ENCODE results near the gene ATOSB. TPM values are rescaled to one million over a fixed set of nuclear protein-coding genes. Genes with fewer than 3 reads are reported as not detected.
A peak's percentile ranks its signal among the peaks of the same experiment; 100 is the strongest.

Gene ATOSB
- total and polyA plus RNA-seq, 2 of the 8 experiments (the other 6 are each of a cell fraction or from before 2014, with no cell fraction given): 6.9 to 10.4 TPM

DNA sequence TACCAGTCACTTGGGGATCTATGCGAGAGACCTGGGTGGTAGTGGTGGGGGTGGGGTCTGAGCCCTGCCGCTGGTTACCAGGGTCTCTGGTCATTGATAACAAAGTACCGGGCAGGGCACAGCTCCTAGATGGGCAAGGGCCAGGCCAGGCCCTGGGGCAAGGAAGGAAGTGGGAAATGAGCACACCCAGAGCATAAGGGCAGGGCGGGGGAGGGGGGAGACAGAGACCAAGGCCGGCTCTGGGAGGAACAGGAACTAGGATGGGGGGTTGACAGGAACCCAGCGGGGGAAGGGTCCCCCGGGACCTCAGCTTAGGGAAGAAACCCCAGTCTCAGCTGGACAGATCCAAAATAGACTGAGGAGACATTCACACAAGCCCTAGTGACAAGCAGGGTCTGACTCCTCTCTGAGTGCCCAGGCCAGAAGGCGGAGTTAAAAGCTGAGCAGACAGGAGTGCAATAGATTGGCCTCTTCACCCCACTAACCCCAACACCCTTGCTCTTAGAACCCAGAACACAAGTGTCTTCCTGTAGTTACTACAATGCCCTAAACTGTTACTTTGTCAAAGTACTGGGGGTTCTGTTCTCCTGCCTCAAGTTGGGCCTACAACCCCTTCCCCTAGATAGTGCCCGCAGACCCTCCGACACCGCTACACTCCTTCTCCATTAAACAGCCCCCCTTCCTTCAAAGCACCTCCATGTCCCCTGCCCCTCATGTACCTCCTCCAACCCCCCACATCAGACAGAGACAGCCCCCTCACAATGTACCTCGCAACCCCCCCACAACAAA, 628 bp downstream of the ATOSB start:
- 0 out of 2 replicates have a peak overlapping the region, but pooled peaks have one; percentile 61 for H2BK15ac ChIP-seq (ENCODE audit: low read length)
- no peak overlapping the region for H4K8ac ChIP-seq (ENCODE audit: extremely low read depth, insufficient read depth, low read length)
- no peak overlapping the region for H2BK120ac ChIP-seq (replicated peaks; ENCODE audit: low read depth, low read length)
- no peaks in the 10 kb centered on the region for H3K27me3 ChIP-seq (replicated peaks in 1 of 4; ENCODE audit: control insufficient read depth in 3 of 4, extremely low read depth in 1 of 4, insufficient read depth in 3 of 4, low read length in 3 of 4)
- no peak overlapping the region for H3K14ac ChIP-seq (ENCODE audit: insufficient read length)
- peak overlapping the region; percentile 53 to 99 for H3K4me2 ChIP-seq (ENCODE audit: insufficient read depth in 1 of 2, low read depth in 2 of 2, low read length in 2 of 2)
- peak overlapping the region; percentile 91 for H2BK5ac ChIP-seq (ENCODE audit: low read depth, low read length)
- H4K20me1 ChIP-seq (replicated peaks in 1 of 2; ENCODE audit: control insufficient read depth in 1 of 2, insufficient read depth in 2 of 2, low read length in 2 of 2): peaks cover 2 to 3% of the 10 kb centered on the region in 2 experiments
- H3K4me1 ChIP-seq (replicated peaks in 1 of 4; ENCODE audit: control insufficient read depth in 3 of 4, insufficient read depth in 4 of 4, low read length in 3 of 4): peaks cover 4 to 25% (median 11%) of the 10 kb centered on the region in 4 experiments; a peak in 6 of 7 replicates
- peak overlapping the region; percentile 49 to 83 (median 76) for H3K4me3 ChIP-seq (ENCODE audit: extremely low read depth in 1 of 4, insufficient read depth in 2 of 4, low read depth in 3 of 4, low read length in 4 of 4)
- H3K9ac ChIP-seq (replicated peaks in 1 of 4; ENCODE audit: extremely low read depth in 1 of 4, low read depth in 3 of 4, low read length in 3 of 4): peak overlapping the region in 2 of 4 experiments; percentile 43 to 55; a peak in 3 of 7 replicates
- peak overlapping the region; percentile 27 for H4K91ac ChIP-seq (replicated peaks; ENCODE audit: insufficient read length, low read length)
- no peaks in the 10 kb centered on the region for H3K36me3 ChIP-seq (ENCODE audit: control insufficient read depth in 2 of 4, insufficient read depth in 4 of 4, low read length in 3 of 4)
- POLR2A ChIA-PET (ENCODE audit: partially characterized antibody): interaction anchor here (0.8 to 10.3 kb wide), 7 partner anchors 14 to 47 kb away, joined by 3 to 151 read pairs (median 4); partner anchors contain the start of genes FANCG, PIGO, STOML2 and UNC13B
- H2AK5ac ChIP-seq (ENCODE audit: low read depth, low read length): no peak overlapping the region
- H3K79me2 ChIP-seq (ENCODE audit: control insufficient read depth in 1 of 2, insufficient read depth in 2 of 2, low read length in 2 of 2): no peaks in the 10 kb centered on the region; a peak in 1 of 4 replicates
- no peak for FAIRE-seq
- no peak overlapping the region for H2BK20ac ChIP-seq (ENCODE audit: low read length)
- H3K56ac ChIP-seq (replicated peaks; ENCODE audit: insufficient read length, low read depth, low read length): no peak overlapping the region
- H3K27ac ChIP-seq (ENCODE audit: low read depth, low read length): peak overlapping the region; percentile 76
- peak overlapping the region; percentile 86 for H3K4ac ChIP-seq (replicated peaks; ENCODE audit: insufficient read length, low read depth, low read length)
- 47% methylated on average over 9 of the region's 12 CpGs; no CpG with 5 or more reads in 1 of the 2 experiments for WGBS, 2 experiments (ENCODE audit: extremely low coverage in 1 of 2, insufficient coverage in 1 of 2, insufficient read length in 1 of 2, insufficient replicate concordance in 2 of 2, low coverage in 1 of 2, low lambda C conversion rate in 2 of 2, missing lambda C conversion rate in 1 of 2)
- H2AFZ ChIP-seq (ENCODE audit: low read length): no peak overlapping the region
- H3K18ac ChIP-seq (ENCODE audit: extremely low read depth, low read length): peak overlapping the region; percentile 90
- H3K23ac ChIP-seq (ENCODE audit: insufficient read length): no peak overlapping the region
- peaks cover 23% of the 10 kb centered on the region for H3K23me2 ChIP-seq (ENCODE audit: low read depth, low read length)
- no peak overlapping the region for H4K5ac ChIP-seq (ENCODE audit: insufficient read length, low read depth, low read length)
- no peaks in the 10 kb centered on the region for H3K9me3 ChIP-seq (ENCODE audit: insufficient read depth in 2 of 2, low read depth in 1 of 2, low read length in 1 of 2)
- CTCF ChIA-PET (ENCODE audit: partially characterized antibody): interaction anchor here (0.6 to 5.5 kb wide), 7 partner anchors 11 to 306 kb away, joined by 3 to 26 read pairs (median 4); partner anchors contain the start of gene PIGO
- TF ChIP-seq SIN3A (conservative IDR thresholded peaks at IDR 0.05 in 1 of 2, IDR thresholded peaks at IDR 0.05 in 1 of 2; ENCODE audit: low read depth in 1 of 2, low read length in 2 of 2) (0 out of 4 replicates have a peak, but pooled peaks of 1 of the 2 experiments have one; percentile 69), CREB1 (IDR thresholded peaks at IDR 0.05) (no peak)
- peak in 1 of 2 experiments; percentile 54 for DNase-seq (ENCODE audit: low read depth in 1 of 2, low spot score in 2 of 2)
- no peaks in the 10 kb centered on the region for H3K79me1 ChIP-seq (ENCODE audit: low read depth, low read length)
- H2BK12ac ChIP-seq (ENCODE audit: low read depth, low read length): no peak overlapping the region; the same call in 1 of the 2 replicates

Data from H1 (cell line).